DND-41 (cell line): Measurements from ENCODE around the gene GABRA4.

Experiments used
- ATAC-seq: fragments of 200-7000 bp; cut with Tn5 transposase; 3 replicates; pipeline ENCODE4 v1.9.1; 2021; ENCODE audit warnings: low read depth; ENCODE audit not compliant: insufficient read depth
- DNase-seq: peaks from one replicate; pipeline ENCODE4 v3.0.0-alpha.2; 2020
- H2AFZ ChIP-seq: 2 replicates; pipeline ENCODE4 v1.6.0; 2012; ENCODE audit warnings: low read depth, low read length
- H3K27ac ChIP-seq: 2 replicates; pipeline ENCODE4 v1.5.1; 2012; ENCODE audit warnings: low read length, inconsistent platforms
- H3K27me3 ChIP-seq: fragments of 200-600 bp; sonication (generic); 2 replicates; pipeline ENCODE4 v1.6.0; 2012; ENCODE audit warnings: low read length, mild to moderate bottlenecking, inconsistent platforms; ENCODE audit not compliant: insufficient read depth, poor library complexity
- H3K36me3 ChIP-seq: 2 replicates; pipeline ENCODE4 v1.5.1; 2012; ENCODE audit warnings: low read length, inconsistent platforms; ENCODE audit not compliant: insufficient read depth
- H3K4me1 ChIP-seq: 2 replicates; pipeline ENCODE4 v1.5.1; 2012; ENCODE audit warnings: mild to moderate bottlenecking, low read length; ENCODE audit not compliant: insufficient read depth
- H3K4me2 ChIP-seq: 2 replicates; pipeline ENCODE4 v1.6.0; 2012; ENCODE audit warnings: mild to moderate bottlenecking, moderate library complexity, low read length, inconsistent platforms; ENCODE audit not compliant: insufficient read depth
- H3K4me3 ChIP-seq, 2 experiments: fragments of 200-600 bp in 1 of 2; shearing (Covaris generic) in 1 of 2; 2 replicates each; pipeline ENCODE4 v1.5.1; 2012 to 2016; ENCODE audit warnings: inconsistent platforms in 2 of 2, low read length in 2 of 2, mild to moderate bottlenecking in 2 of 2, low read depth in 1 of 2, moderate library complexity in 1 of 2
- H3K79me2 ChIP-seq: 2 replicates; pipeline ENCODE4 v1.6.0; 2012; ENCODE audit warnings: low read length, inconsistent platforms; ENCODE audit not compliant: insufficient read depth
- H3K9ac ChIP-seq: 2 replicates; pipeline ENCODE4 v1.6.0; 2012; ENCODE audit warnings: low read depth, mild to moderate bottlenecking, inconsistent platforms, low read length, moderate library complexity
- H3K9me3 ChIP-seq: 2 replicates; pipeline ENCODE4 v1.5.1; 2012; ENCODE audit warnings: low read length, moderate library complexity, mild to moderate bottlenecking, inconsistent platforms; ENCODE audit not compliant: insufficient read depth, severe bottlenecking
- H4K20me1 ChIP-seq: 2 replicates; pipeline ENCODE4 v1.6.0; 2012; ENCODE audit warnings: low read length; ENCODE audit not compliant: insufficient read depth
- CTCF ChIP-seq: IDR thresholded peaks from 2 replicates; pipeline ENCODE4 v1.5.1; 2012; ENCODE audit warnings: borderline replicate concordance, low read length, moderate library complexity, mild to moderate bottlenecking; ENCODE audit not compliant: poor library complexity, severe bottlenecking; ENCODE audit errors: extremely low read depth
- EZH2 ChIP-seq: IDR thresholded peaks from 3 replicates; pipeline ENCODE4 v1.6.1; 2012; ENCODE audit warnings: borderline replicate concordance, low read depth, mild to moderate bottlenecking, moderate library complexity, low read length, inconsistent platforms; ENCODE audit not compliant: severe bottlenecking

Gene GABRA4

GRCh38 chr4:46949822-46950221 is 43.6 kb downstream of the GABRA4 start:
- Histone ChIP-seq H3K79me2 (no peaks in the 10 kb centered on the region), H3K36me3 (no peaks in the 10 kb centered on the region), H3K4me3 (no peak overlapping the region), H2AFZ (no peak overlapping the region), H3K27me3 (no peaks in the 10 kb centered on the region), H3K9ac (no peak overlapping the region), H3K9me3 (no peaks in the 10 kb centered on the region), H3K4me1 (no peaks in the 10 kb centered on the region), H4K20me1 (no peaks in the 10 kb centered on the region), H3K27ac (no peak overlapping the region), H3K4me2 (no peak overlapping the region)
- DNase-seq (no peak), ATAC-seq (no peak)
- no peak for TF ChIP-seq CTCF
- TF ChIP-seq EZH2 = no peak

- no peak overlapping the region for H3K4me2 ChIP-seq
- H3K9ac ChIP-seq = no peak overlapping the region
- no peak overlapping the region for H3K4me3 ChIP-seq
- no peaks in the 10 kb centered on the region for H3K36me3 ChIP-seq
- ATAC-seq (no peak), DNase-seq (no peak)
- no peaks in the 10 kb centered on the region for H3K79me2 ChIP-seq
- TF ChIP-seq CTCF (no peak), EZH2 (no peak)
- no peak overlapping the region for H3K27ac ChIP-seq
- H3K9me3 ChIP-seq = no peaks in the 10 kb centered on the region
- H4K20me1 ChIP-seq = no peaks in the 10 kb centered on the region
- H2AFZ ChIP-seq = no peak overlapping the region
- no peaks in the 10 kb centered on the region for H3K4me1 ChIP-seq
- H3K27me3 ChIP-seq = no peaks in the 10 kb centered on the region
Measured at GRCh38 chr4:46947541-46947940, 45.8 kb downstream of the GABRA4 start.

GRCh38 chr4:46946919-46947536 is 46.4 kb downstream of the GABRA4 start:
- Histone ChIP-seq H2AFZ (no peak overlapping the region), H4K20me1 (no peaks in the 10 kb centered on the region), H3K27ac (no peak overlapping the region), H3K9ac (no peak overlapping the region), H3K79me2 (no peaks in the 10 kb centered on the region), H3K4me3 (no peak overlapping the region), H3K36me3 (no peaks in the 10 kb centered on the region), H3K9me3 (no peaks in the 10 kb centered on the region), H3K27me3 (no peaks in the 10 kb centered on the region), H3K4me2 (no peak overlapping the region), H3K4me1 (no peaks in the 10 kb centered on the region)
- TF ChIP-seq CTCF = no peak
- TF ChIP-seq EZH2 = no peak
- ATAC-seq (no peak), DNase-seq (no peak)
